ENCODE data around the gene BARX1.

DNA sequence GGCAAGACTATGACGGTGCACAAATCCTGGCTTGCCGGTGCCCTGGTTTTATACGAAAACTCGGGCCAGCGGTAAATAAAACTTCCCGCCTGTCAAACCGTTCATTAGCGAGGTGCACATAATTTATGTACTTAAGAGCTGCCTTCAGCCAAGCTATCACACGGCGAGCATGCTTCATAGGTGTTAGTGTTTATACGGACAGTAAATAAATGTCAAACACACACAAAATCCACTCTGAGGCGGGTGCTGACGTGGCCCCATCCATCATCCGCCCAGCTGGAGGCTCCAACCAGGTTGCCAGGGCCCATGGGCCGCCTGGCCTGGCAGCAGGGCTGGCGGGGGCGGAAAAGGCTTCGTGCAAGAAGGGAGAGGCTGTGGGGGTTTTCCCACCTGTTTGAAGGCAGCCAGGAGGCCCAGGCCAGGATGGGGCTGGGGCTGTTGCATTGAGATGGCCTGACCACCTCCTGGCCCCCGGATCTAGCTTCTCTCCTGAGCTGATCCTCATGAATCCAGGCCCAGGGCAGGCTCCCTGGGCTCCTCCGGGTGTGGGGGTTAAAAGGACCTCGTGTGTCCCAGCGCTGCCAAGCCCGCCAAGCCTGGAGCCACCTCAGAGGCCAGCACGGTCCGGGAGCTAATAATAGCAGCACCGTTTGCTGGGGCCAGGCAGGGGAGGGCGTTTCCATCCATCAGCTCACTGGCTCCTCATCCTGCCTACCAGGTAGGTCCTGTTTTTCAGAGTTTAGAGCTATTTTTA, 43.2 kb downstream of the BARX1 start:
- TF ChIP-seq CTCF (IDR thresholded peaks at IDR 0.05) (no peak), POLR2A (IDR thresholded peaks at IDR 0.05) (no peak)
